WTC11 (cell line): ENCODE results near the gene BLMH. TPM values are rescaled to one million over a fixed set of nuclear protein-coding genes. Genes with fewer than 3 reads are reported as not detected.
A peak's percentile ranks its signal among the peaks of the same experiment; 100 is the strongest.

ENCODE experiments used
- ATAC-seq: fragments of 200-7000 bp; cut with Tn5 transposase; 2 replicates; pipeline ENCODE4 v1.10.0; 2021; ENCODE audit warnings: mild to moderate bottlenecking, moderate library complexity
- CTCF ChIA-PET: fragments of 300-600 bp; sonication (Branson Sonifier 250); formaldehyde crosslinking; loops from one replicate; lab custom pipeline; 2021; ENCODE audit warnings: antibody characterized with exemption; lab: Charles Lee
- POLR2A ChIA-PET: fragments of 350-600 bp; sonication (Branson Sonifier 250); formaldehyde crosslinking; loops from one replicate; lab custom pipeline; 2021; ENCODE audit warnings: antibody characterized with exemption; lab: Charles Lee
- DNase-seq: peaks from one replicate; pipeline ENCODE4 v3.0.0; 2021; ENCODE audit warnings: low spot score
- H3K27ac Mint-ChIP-seq: 2 replicates; pipeline ENCODE4 v1.8.0; 2021; ENCODE audit warnings: mixed read lengths
- H3K27me3 Mint-ChIP-seq: 2 replicates; pipeline ENCODE4 v1.8.0; 2021; ENCODE audit warnings: low read depth, mild to moderate bottlenecking, moderate library complexity, mixed read lengths
- H3K36me3 Mint-ChIP-seq: 2 replicates; pipeline ENCODE4 v1.8.0; 2021; ENCODE audit warnings: mixed read lengths
- H3K4me1 Mint-ChIP-seq: 2 replicates; pipeline ENCODE4 v1.8.0; 2022; ENCODE audit warnings: mixed read lengths
- H3K4me3 Mint-ChIP-seq: 2 replicates; pipeline ENCODE4 v1.8.0; 2021; ENCODE audit warnings: mild to moderate bottlenecking, moderate library complexity, mixed read lengths
- H3K9me3 Mint-ChIP-seq: 2 replicates; pipeline ENCODE4 v1.8.0; 2021; ENCODE audit warnings: mixed read lengths
- ARID4B ChIP-seq: sonication (generic); formaldehyde crosslinking; IDR thresholded peaks from 2 replicates; pipeline ENCODE4 v1.8.0; 2023; ENCODE audit warnings: missing genetic modification reagents, mild to moderate bottlenecking, borderline replicate concordance
- ATF2 ChIP-seq: sonication (generic); formaldehyde crosslinking; IDR thresholded peaks from 2 replicates; pipeline ENCODE4 v1.8.1; 2022; ENCODE audit warnings: low read depth, missing genetic modification reagents, borderline replicate concordance
- ATF6 ChIP-seq: sonication (generic); formaldehyde crosslinking; IDR thresholded peaks from 2 replicates; pipeline ENCODE4 v1.8.1; 2023; ENCODE audit warnings: mild to moderate bottlenecking, missing genetic modification reagents
- E2F1 ChIP-seq: sonication (generic); formaldehyde crosslinking; IDR thresholded peaks from 2 replicates; pipeline ENCODE4 v1.8.0; 2022; ENCODE audit warnings: mild to moderate bottlenecking, missing genetic modification reagents
- E2F4 ChIP-seq: sonication (generic); formaldehyde crosslinking; IDR thresholded peaks from 2 replicates; pipeline ENCODE4 v1.8.1; 2022; ENCODE audit warnings: low read depth, mild to moderate bottlenecking, moderate library complexity, missing genetic modification reagents, borderline replicate concordance
- E2F5 ChIP-seq: sonication (generic); formaldehyde crosslinking; IDR thresholded peaks from 2 replicates; pipeline ENCODE4 v1.8.1; 2022; ENCODE audit warnings: mild to moderate bottlenecking, moderate library complexity, missing genetic modification reagents
- ERG ChIP-seq: fragments of 250-450 bp; sonication (Bioruptor Pico); IDR thresholded peaks from 2 replicates; pipeline ENCODE4 v1.8.0; 2021; ENCODE audit warnings: mild to moderate bottlenecking
- KAT7 ChIP-seq: sonication (generic); formaldehyde crosslinking; IDR thresholded peaks from 2 replicates; pipeline ENCODE4 v1.8.1; 2023; ENCODE audit warnings: missing genetic modification reagents, mild to moderate bottlenecking, borderline replicate concordance
- MXD4 ChIP-seq: fragments of 250-450 bp; sonication (Bioruptor Pico); IDR thresholded peaks from 2 replicates; pipeline ENCODE4 v1.8.0; 2021; ENCODE audit warnings: mild to moderate bottlenecking, moderate library complexity, borderline replicate concordance
- MYBL2 ChIP-seq: sonication (generic); formaldehyde crosslinking; IDR thresholded peaks from 2 replicates; pipeline ENCODE4 v1.8.1; 2023; ENCODE audit warnings: mild to moderate bottlenecking, moderate library complexity, missing genetic modification reagents
- NFE2L1 ChIP-seq: sonication (generic); formaldehyde crosslinking; IDR thresholded peaks from 2 replicates; pipeline ENCODE4 v1.8.1; 2023; ENCODE audit warnings: missing genetic modification reagents
- NFYB ChIP-seq: sonication (generic); formaldehyde crosslinking; conservative IDR thresholded peaks from 2 replicates; pipeline ENCODE4 v1.8.0; 2022; ENCODE audit warnings: low read depth, missing genetic modification reagents
- SP1 ChIP-seq: sonication (generic); formaldehyde crosslinking; conservative IDR thresholded peaks from 2 replicates; pipeline ENCODE4 v1.8.1; 2022; ENCODE audit warnings: missing genetic modification reagents
- USF1 ChIP-seq: sonication (generic); formaldehyde crosslinking; IDR thresholded peaks from 2 replicates; pipeline ENCODE4 v1.8.0; 2022; ENCODE audit warnings: mild to moderate bottlenecking, missing genetic modification reagents
- ZNF232 ChIP-seq: sonication (generic); formaldehyde crosslinking; IDR thresholded peaks from 2 replicates; pipeline ENCODE4 v1.8.0; 2022; ENCODE audit warnings: mild to moderate bottlenecking, missing genetic modification reagents
- ZNF281 ChIP-seq: sonication (generic); formaldehyde crosslinking; IDR thresholded peaks from 2 replicates; pipeline ENCODE4 v1.8.0; 2023; ENCODE audit warnings: mild to moderate bottlenecking, missing genetic modification reagents
- ZNF317 ChIP-seq: sonication (generic); formaldehyde crosslinking; IDR thresholded peaks from 2 replicates; pipeline ENCODE4 v1.8.1; 2023; ENCODE audit warnings: low read depth, mild to moderate bottlenecking, moderate library complexity, missing genetic modification reagents, borderline replicate concordance
- ZNF396 ChIP-seq: fragments of 250-450 bp; sonication (Bioruptor Pico); IDR thresholded peaks from 2 replicates; pipeline ENCODE4 v1.8.0; 2021; ENCODE audit warnings: mild to moderate bottlenecking, moderate library complexity, borderline replicate concordance
- total RNA-seq: library from RNA; stranded (reverse); gene quantifications from 3 replicates; pipeline ENCODE4 v1.2.3, GENCODE V29; 2021

The BLMH gene
- total RNA-seq, 1 experiment from 2014 or later, result 63.9 TPM

GRCh38 chr17:30254150-30254549, 37.6 kb downstream of the BLMH start (continued):
- TF ChIP-seq KAT7, result no peak
- TF ChIP-seq SP1 (CRISPR knock-in tag), result no peak
- no peak for TF ChIP-seq MYBL2 (CRISPR knock-in tag)

GRCh38 chr17:30253312-30253711, 38.4 kb downstream of the BLMH start:
- no peak for DNase-seq
- ChIA-PET CTCF (interaction anchor here (0.6 to 1.2 kb wide), 2 partner anchors 51 to 149 kb away, joined by 3 read pairs; no protein-coding TSS in a partner anchor), POLR2A (no interaction called here)
- TF ChIP-seq MXD4 (no peak), ZNF317 (CRISPR knock-in tag) (no peak), ARID4B (CRISPR knock-in tag) (no peak), ATF2 (CRISPR knock-in tag) (no peak), E2F4 (CRISPR knock-in tag) (no peak), USF1 (no peak), ZNF232 (no peak), ZNF396 (CRISPR knock-in tag) (no peak), NFE2L1 (CRISPR knock-in tag) (no peak), E2F1 (CRISPR knock-in tag) (no peak), ZNF281 (CRISPR knock-in tag) (no peak), ATF6 (no peak), E2F5 (CRISPR knock-in tag) (no peak), ERG (CRISPR knock-in tag) (no peak), NFYB (CRISPR knock-in tag) (no peak)
- ATAC-seq, result no peak
- H3K36me3 Mint-ChIP-seq, result peaks cover 15% of the 10 kb centered on the region
- H3K4me3 Mint-ChIP-seq, result no peak overlapping the region
- H3K9me3 Mint-ChIP-seq, result no peaks in the 10 kb centered on the region
- no peaks in the 10 kb centered on the region for H3K4me1 Mint-ChIP-seq
- no peaks in the 10 kb centered on the region for H3K27me3 Mint-ChIP-seq
- H3K27ac Mint-ChIP-seq, result peak overlapping the region; percentile 17
